HG02623 (cell line): ENCODE results near the gene ABCE1.

Experiments
- ATAC-seq: cut with Tn5 transposase; IDR thresholded peaks from one replicate; pipeline ENCODE4 v1.9.1; 2021; ENCODE audit warnings: moderate library complexity; ENCODE audit not compliant: unreplicated experiment

ABCE1 gene

DNA sequence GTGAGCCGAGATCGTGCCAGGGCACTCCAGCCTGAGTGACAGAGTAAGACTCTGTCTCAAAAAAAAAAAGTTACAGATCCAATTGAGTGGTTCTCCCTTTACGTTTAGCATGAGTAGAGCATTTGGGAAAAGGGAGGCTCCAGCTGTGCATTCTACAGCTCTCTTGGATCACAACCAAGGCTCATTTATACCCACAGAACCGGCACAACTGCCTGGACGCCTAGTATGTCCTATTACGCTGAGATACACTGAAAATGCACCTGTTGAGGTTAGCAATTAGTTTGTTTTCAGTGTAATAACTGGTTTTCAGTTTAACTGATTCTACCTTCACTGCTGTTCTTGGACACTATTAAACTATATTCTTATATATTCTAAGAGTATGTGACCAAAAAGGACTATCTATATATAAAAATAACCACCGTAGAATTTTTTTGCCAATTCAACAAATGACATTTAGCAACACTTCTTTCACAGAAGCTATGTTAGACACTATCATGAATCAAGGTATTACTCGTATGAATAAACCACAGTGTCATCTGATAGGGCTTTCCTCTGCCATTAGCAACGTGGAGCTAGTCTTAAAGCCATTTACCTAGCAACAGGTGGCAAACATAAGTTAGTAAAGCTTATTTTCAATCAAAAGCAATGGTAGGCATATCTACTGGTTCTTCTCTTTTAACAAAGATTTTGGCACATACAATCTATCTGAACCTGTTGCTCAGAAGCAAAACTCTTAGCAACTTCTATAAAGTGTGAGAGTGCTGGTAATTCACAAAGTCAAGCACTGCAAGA, 78.7 kb downstream of the ABCE1 start:
- ATAC-seq: no peak

DNA sequence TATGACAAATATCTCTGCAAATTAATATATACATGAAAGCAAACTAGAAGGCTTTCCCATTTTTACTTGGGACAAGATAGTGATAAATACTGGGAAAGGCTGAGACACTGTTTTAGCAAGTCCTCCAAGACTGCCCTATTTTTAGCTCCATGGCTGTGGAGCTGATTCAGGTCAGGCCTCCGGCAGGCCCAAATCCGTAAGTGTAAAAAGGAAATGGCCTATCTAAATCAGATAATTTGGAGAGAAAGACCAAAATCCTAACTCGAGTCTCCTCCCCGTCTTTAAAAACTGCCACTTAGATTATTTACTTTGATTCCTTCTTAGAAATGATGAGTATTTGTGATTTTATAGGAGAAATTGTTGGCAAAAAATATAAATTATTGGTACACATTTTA, 79.4 kb downstream of the ABCE1 start:
- no peak for ATAC-seq

GRCh38 chr4:145177906-145178538, 79.9 kb downstream of the ABCE1 start:
- no peak for ATAC-seq

DNA sequence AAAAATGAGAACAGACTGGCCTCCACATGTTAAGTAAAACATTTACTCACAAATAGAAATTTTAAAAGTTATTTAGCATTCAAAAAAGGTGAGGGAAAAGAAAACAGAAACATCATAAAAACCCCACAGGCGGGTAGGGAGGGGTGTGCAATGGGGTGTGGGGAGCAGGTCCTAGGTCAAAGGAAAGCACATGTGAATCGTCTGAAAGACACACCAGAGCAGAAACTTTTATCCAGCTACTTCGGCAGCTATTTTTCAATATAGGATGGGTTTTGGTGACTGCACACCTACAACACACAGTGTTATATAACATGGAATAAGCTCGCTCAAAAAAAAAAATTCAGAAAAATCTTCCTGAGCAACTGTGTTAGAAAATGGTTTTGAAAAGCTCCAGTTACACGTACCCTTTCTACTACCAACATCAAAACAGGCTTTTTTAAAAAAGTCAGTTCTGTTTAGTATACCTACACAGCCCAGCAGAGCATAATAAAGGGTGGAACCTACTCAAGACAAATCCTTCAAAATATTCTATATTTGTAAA, 80.7 kb downstream of the ABCE1 start:
- ATAC-seq: no peak
